PC-3 (cell line): ENCODE measurements around the gene SF3A1.

Experiments used
- EZH2phosphoT487 ChIP-seq: fragments of 300-600 bp; sonication (generic); IDR thresholded peaks from 2 replicates; pipeline ENCODE4 v1.6.1; 2018; ENCODE audit warnings: mild to moderate bottlenecking, antibody characterized with exemption, low read length, borderline replicate concordance
- TF ChIP-seq, protein P1 (sequence below): fragments of 300-600 bp; sonication (generic); conservative IDR thresholded peaks from 2 replicates; pipeline ENCODE4 v1.5.1; 2017; ENCODE audit warnings: antibody characterized with exemption, low read depth, mild to moderate bottlenecking, low read length

DNA sequence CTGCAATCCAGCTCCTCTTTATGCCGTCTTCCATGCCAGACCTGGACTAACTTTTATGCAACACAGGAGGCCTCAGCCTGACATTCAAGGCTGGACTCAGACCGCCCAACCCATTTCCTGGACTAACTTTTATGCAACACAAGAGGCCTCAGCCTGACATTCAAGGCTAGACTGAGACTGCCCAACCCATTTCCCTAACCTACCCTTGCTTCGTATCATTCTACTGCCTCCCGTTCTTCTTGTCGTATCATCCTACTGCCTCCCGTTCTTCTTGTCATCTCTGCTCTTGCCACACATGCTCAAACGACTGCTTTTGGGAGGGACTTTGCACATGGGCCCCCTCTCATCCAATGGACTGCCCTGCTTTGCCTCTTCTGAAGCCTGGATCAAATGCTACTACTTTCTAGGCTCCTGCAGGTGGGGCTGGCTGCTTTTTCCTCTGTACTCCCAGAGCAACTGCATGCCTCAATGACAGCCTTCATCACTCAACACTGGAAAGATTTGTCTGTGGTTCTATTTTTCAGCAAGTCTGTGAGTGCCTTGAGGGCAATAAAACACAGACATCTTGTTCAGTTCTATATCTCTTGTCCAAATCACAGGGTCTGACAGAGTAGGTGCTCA, 37.8 kb downstream of the SF3A1 start:
- TF ChIP-seq, protein P1, sequence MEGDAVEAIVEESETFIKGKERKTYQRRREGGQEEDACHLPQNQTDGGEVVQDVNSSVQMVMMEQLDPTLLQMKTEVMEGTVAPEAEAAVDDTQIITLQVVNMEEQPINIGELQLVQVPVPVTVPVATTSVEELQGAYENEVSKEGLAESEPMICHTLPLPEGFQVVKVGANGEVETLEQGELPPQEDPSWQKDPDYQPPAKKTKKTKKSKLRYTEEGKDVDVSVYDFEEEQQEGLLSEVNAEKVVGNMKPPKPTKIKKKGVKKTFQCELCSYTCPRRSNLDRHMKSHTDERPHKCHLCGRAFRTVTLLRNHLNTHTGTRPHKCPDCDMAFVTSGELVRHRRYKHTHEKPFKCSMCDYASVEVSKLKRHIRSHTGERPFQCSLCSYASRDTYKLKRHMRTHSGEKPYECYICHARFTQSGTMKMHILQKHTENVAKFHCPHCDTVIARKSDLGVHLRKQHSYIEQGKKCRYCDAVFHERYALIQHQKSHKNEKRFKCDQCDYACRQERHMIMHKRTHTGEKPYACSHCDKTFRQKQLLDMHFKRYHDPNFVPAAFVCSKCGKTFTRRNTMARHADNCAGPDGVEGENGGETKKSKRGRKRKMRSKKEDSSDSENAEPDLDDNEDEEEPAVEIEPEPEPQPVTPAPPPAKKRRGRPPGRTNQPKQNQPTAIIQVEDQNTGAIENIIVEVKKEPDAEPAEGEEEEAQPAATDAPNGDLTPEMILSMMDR, result no peak
- no peak for TF ChIP-seq EZH2phosphoT487
